Colonic mucosa (tissue), 4 donors: ENCODE data around the gene LST1. TPM values are rescaled to one million over a fixed set of nuclear protein-coding genes. Genes with fewer than 3 reads are reported as not detected.

Experiments used
- DNase-seq: peaks from one replicate; pipeline ENCODE4 v3.0.0-alpha.2; 2020
- H3K27ac ChIP-seq: fragments of 200-600 bp; one replicate; pipeline ENCODE4 v1.8.0; 2021
- H3K27me3 ChIP-seq: fragments of 200-600 bp; one replicate; pipeline ENCODE4 v1.8.0; 2021
- H3K36me3 ChIP-seq: fragments of 200-600 bp; one replicate; pipeline ENCODE4 v1.8.0; 2021
- H3K4me1 ChIP-seq: fragments of 200-600 bp; one replicate; pipeline ENCODE4 v1.8.0; 2021; ENCODE audit warnings: mild to moderate bottlenecking
- H3K4me3 ChIP-seq: fragments of 200-600 bp; one replicate; pipeline ENCODE4 v1.8.0; 2021
- H3K9ac ChIP-seq, 2 donors: one replicate each; pipeline ENCODE4 v1.7.0; 2013; ENCODE audit warnings: control low read depth in 2 of 2, low read depth in 2 of 2, low read length in 2 of 2
- H3K9me3 ChIP-seq: fragments of 200-600 bp; one replicate; pipeline ENCODE4 v1.8.0; 2021
- CTCF ChIP-seq: fragments of 200-600 bp; IDR thresholded peaks from one replicate; pipeline ENCODE4 v1.8.0; 2022; ENCODE audit warnings: antibody characterized with exemption, mild to moderate bottlenecking
- intact Hi-C: fragments of 100-400 bp; cut with DNase I; formaldehyde crosslinking; loops from one replicate; pipeline ENCODE4 v1.14.1; 2022
- total RNA-seq, 2 donors: library from RNA; stranded (reverse); fragmentation: NEBNext Ultra II Directional in 1 of 2; extraction: Animal tissue kit (Norgen Biotek cat#: 25700) in 1 of 2; gene quantifications; one replicate each; pipeline ENCODE4 v1.2.1, GENCODE V29; 2021
- donor health status: healthy.
- donor health status: DM: no; HTN: no; CAD: no.
- donor health status: DM: no; HTN: no; CAD: no.

LST1 gene
- total RNA-seq, 2 donors from 2014 or later, result 4.8 to 9.2 TPM

- DNase-seq, result no peak
- no peak overlapping the region for H3K27ac ChIP-seq
- intact Hi-C loops, result loop anchor here (10.0 kb wide), 1 partner anchor 49 kb away; the partner anchor contains the start of gene MICB
- TF ChIP-seq CTCF, result no peak
- H3K9ac ChIP-seq, result no peak overlapping the region
- peaks cover 18% of the 10 kb centered on the region for H3K4me1 ChIP-seq
- H3K9me3 ChIP-seq, result no peaks in the 10 kb centered on the region
- peaks cover 4% of the 10 kb centered on the region for H3K36me3 ChIP-seq
- no peak overlapping the region for H3K4me3 ChIP-seq
- no peaks in the 10 kb centered on the region for H3K27me3 ChIP-seq
Measured at GRCh38 chr6:31543639-31544038, 42.4 kb upstream of the LST1 start.

GRCh38 chr6:31544676-31545075 lies 41.4 kb upstream of the LST1 start:
- no peak for TF ChIP-seq CTCF
- intact Hi-C loops, result loop anchor here (10.0 kb wide), 1 partner anchor 50 kb away; the partner anchor contains the start of gene MICB
- Histone ChIP-seq H3K27me3 (no peaks in the 10 kb centered on the region), H3K9me3 (no peaks in the 10 kb centered on the region), H3K4me1 (peaks cover 10% of the 10 kb centered on the region), H3K36me3 (no peaks in the 10 kb centered on the region), H3K4me3 (no peak overlapping the region), H3K27ac (no peak overlapping the region), H3K9ac (no peak overlapping the region)
- DNase-seq, result no peak

- DNase-seq, result no peak
- H3K27ac ChIP-seq, result no peak overlapping the region
- no peaks in the 10 kb centered on the region for H3K9me3 ChIP-seq
- peaks cover 8% of the 10 kb centered on the region for H3K4me1 ChIP-seq
- no peak overlapping the region for H3K9ac ChIP-seq
- no peaks in the 10 kb centered on the region for H3K36me3 ChIP-seq
- TF ChIP-seq CTCF, result no peak
- H3K4me3 ChIP-seq, result no peak overlapping the region
- intact Hi-C loops, result loop anchor here (10.0 kb wide), 1 partner anchor 50 kb away; the partner anchor contains the start of gene MICB
- H3K27me3 ChIP-seq, result no peaks in the 10 kb centered on the region
Measured at GRCh38 chr6:31545291-31545690, 40.8 kb upstream of the LST1 start.

GRCh38 chr6:31546339-31546957 lies 39.6 kb upstream of the LST1 start, which contains the start of gene ATP6V1G2:
ATP6V1G2 (minus strand) TSS chr6:31546608; CDS start chr6:31546559, 49 bp downstream.
- H3K4me3 ChIP-seq, result peak within 1 kb of the TSS; percentile 35
- H3K27ac ChIP-seq, result peak within 1 kb of the TSS; percentile 52
- peak within 1 kb of the TSS; percentile 58 to 76 for H3K9ac ChIP-seq
- no peaks in the 10 kb centered on the region for H3K9me3 ChIP-seq
- intact Hi-C loops, result loop anchor here (2.0 to 10.0 kb wide), 2 partner anchors 52 kb away; partner anchors contain the start of gene MICB
- TF ChIP-seq CTCF, result peak; percentile 92
- peaks cover 8% of the 10 kb centered on the region for H3K4me1 ChIP-seq
- peak; percentile 94 for DNase-seq
- H3K27me3 ChIP-seq, result no peaks in the 10 kb centered on the region
- H3K36me3 ChIP-seq, result no peaks in the 10 kb centered on the region

GRCh38 chr6:31546958-31547726 lies 38.9 kb upstream of the LST1 start, which contains the start of gene NFKBIL1:
NFKBIL1 (plus strand) TSS chr6:31547608; CDS start chr6:31547695, 87 bp downstream.
- Histone ChIP-seq H3K27me3 (no peaks in the 10 kb centered on the region), H3K4me3 (peak within 1 kb of the TSS; percentile 35), H3K27ac (peak within 1 kb of the TSS; percentile 52), H3K9ac (peak within 1 kb of the TSS; percentile 61 to 76), H3K36me3 (no peaks in the 10 kb centered on the region), H3K4me1 (peaks cover 8% of the 10 kb centered on the region), H3K9me3 (no peaks in the 10 kb centered on the region)
- TF ChIP-seq CTCF, result no peak
- DNase-seq, result peak; percentile 95
- intact Hi-C loops, result loop anchor here (2.0 to 10.0 kb wide), 2 partner anchors 52 kb away; partner anchors contain the start of gene MICB
